ENCODE measurements around the gene ZNF575. TPM values are rescaled to one million over a fixed set of nuclear protein-coding genes. Genes with fewer than 3 reads are reported as not detected.

ZNF575 gene
- total RNA-seq, 1 donor from 2014 or later: 1.3 TPM

DNA sequence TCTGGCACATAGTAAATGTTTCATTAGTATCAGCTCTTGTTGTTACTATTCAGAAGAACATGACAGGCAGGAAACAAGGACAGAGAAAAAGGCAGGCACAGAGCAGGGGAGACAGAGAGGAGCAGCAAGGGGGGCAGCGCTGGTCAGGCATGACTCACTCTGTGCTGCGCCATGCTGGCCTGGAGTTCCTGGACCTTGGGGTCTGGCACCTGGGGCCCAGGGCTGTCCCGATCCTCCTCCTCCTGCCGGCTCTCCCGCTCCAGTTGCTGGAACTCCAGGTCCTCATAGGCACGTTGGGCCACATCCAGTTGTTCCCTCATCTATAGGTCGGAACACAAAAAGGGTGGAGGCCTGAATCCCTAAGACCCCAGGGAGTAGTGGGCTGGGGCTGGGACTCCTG lies 36.0 kb upstream of the ZNF575 start:
- DNase-seq (ENCODE audit: low read depth) (no peak), FAIRE-seq (no peak)
- no peaks in the 10 kb centered on the region for H3K9me3 ChIP-seq (ENCODE audit: insufficient read depth, low read depth, low read length)
- no peaks in the 10 kb centered on the region for H3K9me3 Mint-ChIP-seq (ENCODE audit: unreplicated experiment)
- H4K20me1 ChIP-seq (ENCODE audit: insufficient read depth, low read length): no peaks in the 10 kb centered on the region
- peaks cover 14% of the 10 kb centered on the region for H3K36me3 Mint-ChIP-seq (ENCODE audit: low read depth, unreplicated experiment)
- peaks cover 3% of the 10 kb centered on the region for H3K27me3 Mint-ChIP-seq (ENCODE audit: low read depth, unreplicated experiment)
- H3K27ac Mint-ChIP-seq (ENCODE audit: unreplicated experiment): no peak overlapping the region
- H3K36me3 ChIP-seq (ENCODE audit: insufficient read depth, low read length): no peaks in the 10 kb centered on the region
- H3K4me3 Mint-ChIP-seq (ENCODE audit: unreplicated experiment): no peak overlapping the region
- no peak overlapping the region for H2AFZ ChIP-seq (ENCODE audit: low read depth, low read length)
- H3K4me2 ChIP-seq (ENCODE audit: low read length): no peak overlapping the region
- H3K4me1 Mint-ChIP-seq (ENCODE audit: low read depth, unreplicated experiment): no peaks in the 10 kb centered on the region
- no peak overlapping the region for H3K9ac ChIP-seq (ENCODE audit: low read length)
- no peaks in the 10 kb centered on the region for H3K27me3 ChIP-seq (ENCODE audit: insufficient read depth, low read length)
- no peak overlapping the region for H3K27ac ChIP-seq (ENCODE audit: low read depth, low read length)
- H3K4me3 ChIP-seq (ENCODE audit: insufficient read depth, low read depth, low read length): no peak overlapping the region
- H3K4me1 ChIP-seq (ENCODE audit: insufficient read depth, low read length): no peaks in the 10 kb centered on the region
- no peak for TF ChIP-seq EZH2 (IDR thresholded peaks at IDR 0.05; ENCODE audit: insufficient read depth, low read length)
- TF ChIP-seq, protein P1, sequence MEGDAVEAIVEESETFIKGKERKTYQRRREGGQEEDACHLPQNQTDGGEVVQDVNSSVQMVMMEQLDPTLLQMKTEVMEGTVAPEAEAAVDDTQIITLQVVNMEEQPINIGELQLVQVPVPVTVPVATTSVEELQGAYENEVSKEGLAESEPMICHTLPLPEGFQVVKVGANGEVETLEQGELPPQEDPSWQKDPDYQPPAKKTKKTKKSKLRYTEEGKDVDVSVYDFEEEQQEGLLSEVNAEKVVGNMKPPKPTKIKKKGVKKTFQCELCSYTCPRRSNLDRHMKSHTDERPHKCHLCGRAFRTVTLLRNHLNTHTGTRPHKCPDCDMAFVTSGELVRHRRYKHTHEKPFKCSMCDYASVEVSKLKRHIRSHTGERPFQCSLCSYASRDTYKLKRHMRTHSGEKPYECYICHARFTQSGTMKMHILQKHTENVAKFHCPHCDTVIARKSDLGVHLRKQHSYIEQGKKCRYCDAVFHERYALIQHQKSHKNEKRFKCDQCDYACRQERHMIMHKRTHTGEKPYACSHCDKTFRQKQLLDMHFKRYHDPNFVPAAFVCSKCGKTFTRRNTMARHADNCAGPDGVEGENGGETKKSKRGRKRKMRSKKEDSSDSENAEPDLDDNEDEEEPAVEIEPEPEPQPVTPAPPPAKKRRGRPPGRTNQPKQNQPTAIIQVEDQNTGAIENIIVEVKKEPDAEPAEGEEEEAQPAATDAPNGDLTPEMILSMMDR (IDR thresholded peaks at IDR 0.05; ENCODE audit: insufficient read depth, low read depth, low read length): no peak
- H3K79me2 ChIP-seq (ENCODE audit: insufficient read depth, low read length): no peaks in the 10 kb centered on the region

DNA sequence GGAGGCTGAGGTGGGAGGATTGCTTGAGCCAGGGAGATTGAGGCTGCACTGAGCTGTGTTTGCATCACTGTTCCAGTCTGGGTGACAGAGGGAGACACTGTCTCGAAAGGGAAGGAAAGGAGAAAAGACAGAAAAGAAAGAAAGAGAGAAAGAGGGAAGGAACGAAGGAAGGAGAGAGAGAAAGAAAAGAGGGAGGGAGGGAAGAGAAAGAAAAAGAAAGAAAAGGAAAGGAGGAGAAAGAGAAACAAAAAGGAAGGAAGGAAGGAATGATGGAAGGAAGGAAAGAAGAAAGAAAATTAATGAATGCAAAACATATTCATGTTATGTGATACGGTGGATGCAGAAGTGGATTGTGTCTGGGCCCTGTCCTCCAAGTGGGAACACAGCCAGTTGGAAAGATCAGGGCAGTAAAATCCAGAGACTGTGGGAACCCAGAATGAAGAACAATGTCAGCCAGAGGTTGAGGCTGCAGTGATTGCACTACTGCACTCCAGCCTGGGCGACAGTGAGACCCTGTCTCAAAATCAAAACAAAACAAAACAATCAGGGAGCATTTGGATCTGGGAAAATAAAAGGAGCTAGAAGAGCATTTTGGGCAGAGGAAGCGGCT lies 34.6 kb upstream of the ZNF575 start:
- no peaks in the 10 kb centered on the region for H3K9me3 ChIP-seq (ENCODE audit: insufficient read depth, low read depth, low read length)
- no peak overlapping the region for H3K9ac ChIP-seq (ENCODE audit: low read length)
- TF ChIP-seq, protein P1 (IDR thresholded peaks at IDR 0.05; ENCODE audit: insufficient read depth, low read depth, low read length): no peak
- TF ChIP-seq EZH2 (IDR thresholded peaks at IDR 0.05; ENCODE audit: insufficient read depth, low read length): no peak
- no peak overlapping the region for H2AFZ ChIP-seq (ENCODE audit: low read depth, low read length)
- no peak for FAIRE-seq
- H3K36me3 ChIP-seq (ENCODE audit: insufficient read depth, low read length): no peaks in the 10 kb centered on the region
- Mint-ChIP-seq H3K9me3 (ENCODE audit: unreplicated experiment) (no peaks in the 10 kb centered on the region), H3K27ac (ENCODE audit: unreplicated experiment) (no peak overlapping the region), H3K36me3 (ENCODE audit: low read depth, unreplicated experiment) (peaks cover 18% of the 10 kb centered on the region), H3K4me3 (ENCODE audit: unreplicated experiment) (no peak overlapping the region), H3K4me1 (ENCODE audit: low read depth, unreplicated experiment) (peaks cover 5% of the 10 kb centered on the region), H3K27me3 (ENCODE audit: low read depth, unreplicated experiment) (peaks cover 11% of the 10 kb centered on the region)
- H3K79me2 ChIP-seq (ENCODE audit: insufficient read depth, low read length): no peaks in the 10 kb centered on the region
- H4K20me1 ChIP-seq (ENCODE audit: insufficient read depth, low read length): peaks cover 3% of the 10 kb centered on the region
- H3K4me1 ChIP-seq (ENCODE audit: insufficient read depth, low read length): peaks cover under 1% of the 10 kb centered on the region
- no peak for DNase-seq (ENCODE audit: low read depth)
- no peak overlapping the region for H3K4me2 ChIP-seq (ENCODE audit: low read length)
- H3K27ac ChIP-seq (ENCODE audit: low read depth, low read length): no peak overlapping the region
- no peaks in the 10 kb centered on the region for H3K27me3 ChIP-seq (ENCODE audit: insufficient read depth, low read length)
- no peak overlapping the region for H3K4me3 ChIP-seq (ENCODE audit: insufficient read depth, low read depth, low read length)

DNA sequence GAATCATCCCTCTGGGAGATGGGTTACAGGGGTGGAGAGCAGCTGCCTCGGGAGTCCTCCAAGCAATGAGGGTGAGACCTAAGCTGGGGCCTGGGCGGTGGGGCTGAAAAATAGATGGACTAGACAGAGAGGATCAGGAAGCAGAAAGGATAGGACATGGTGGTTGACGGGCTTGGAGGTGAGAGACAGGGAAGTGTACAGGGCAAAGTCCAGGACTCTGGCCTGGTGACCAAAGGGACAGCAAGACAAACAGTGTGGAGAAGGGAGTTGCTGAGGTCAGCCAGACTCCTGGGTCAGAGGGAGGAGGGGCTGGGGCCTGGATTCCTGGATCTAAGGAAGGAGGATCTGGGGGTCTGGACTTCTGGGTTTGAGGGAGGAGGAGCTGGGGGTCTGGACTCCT lies 33.9 kb upstream of the ZNF575 start:
- Histone ChIP-seq H2AFZ (ENCODE audit: low read depth, low read length) (no peak overlapping the region), H4K20me1 (ENCODE audit: insufficient read depth, low read length) (peaks cover 3% of the 10 kb centered on the region), H3K27ac (ENCODE audit: low read depth, low read length) (no peak overlapping the region), H3K36me3 (ENCODE audit: insufficient read depth, low read length) (no peaks in the 10 kb centered on the region), H3K27me3 (ENCODE audit: insufficient read depth, low read length) (no peaks in the 10 kb centered on the region), H3K9ac (ENCODE audit: low read length) (no peak overlapping the region), H3K4me3 (ENCODE audit: insufficient read depth, low read depth, low read length) (no peak overlapping the region), H3K4me2 (ENCODE audit: low read length) (no peak overlapping the region), H3K79me2 (ENCODE audit: insufficient read depth, low read length) (no peaks in the 10 kb centered on the region), H3K9me3 (ENCODE audit: insufficient read depth, low read depth, low read length) (no peaks in the 10 kb centered on the region), H3K4me1 (ENCODE audit: insufficient read depth, low read length) (peaks cover 5% of the 10 kb centered on the region)
- peaks cover 5% of the 10 kb centered on the region for H3K4me1 Mint-ChIP-seq (ENCODE audit: low read depth, unreplicated experiment)
- H3K27me3 Mint-ChIP-seq (ENCODE audit: low read depth, unreplicated experiment): peaks cover 13% of the 10 kb centered on the region
- FAIRE-seq (no peak), DNase-seq (ENCODE audit: low read depth) (no peak)
- no peak overlapping the region for H3K27ac Mint-ChIP-seq (ENCODE audit: unreplicated experiment)
- H3K36me3 Mint-ChIP-seq (ENCODE audit: low read depth, unreplicated experiment): peaks cover 18% of the 10 kb centered on the region
- TF ChIP-seq, protein P1 (IDR thresholded peaks at IDR 0.05; ENCODE audit: insufficient read depth, low read depth, low read length): no peak
- no peak for TF ChIP-seq EZH2 (IDR thresholded peaks at IDR 0.05; ENCODE audit: insufficient read depth, low read length)
- no peak overlapping the region for H3K4me3 Mint-ChIP-seq (ENCODE audit: unreplicated experiment)
- H3K9me3 Mint-ChIP-seq (ENCODE audit: unreplicated experiment): no peaks in the 10 kb centered on the region
